ENCODE data around the gene GRPEL1. TPM values are rescaled to one million over a fixed set of nuclear protein-coding genes. Genes with fewer than 3 reads are reported as not detected.
"Not testable (repeated sequence)": the region's sequence is repeated elsewhere in the genome, so short reads cannot be mapped to it uniquely, and the experiment has no call there.

Gene GRPEL1
- total RNA-seq, 1 donor from 2014 or later = 21.0 TPM

DNA sequence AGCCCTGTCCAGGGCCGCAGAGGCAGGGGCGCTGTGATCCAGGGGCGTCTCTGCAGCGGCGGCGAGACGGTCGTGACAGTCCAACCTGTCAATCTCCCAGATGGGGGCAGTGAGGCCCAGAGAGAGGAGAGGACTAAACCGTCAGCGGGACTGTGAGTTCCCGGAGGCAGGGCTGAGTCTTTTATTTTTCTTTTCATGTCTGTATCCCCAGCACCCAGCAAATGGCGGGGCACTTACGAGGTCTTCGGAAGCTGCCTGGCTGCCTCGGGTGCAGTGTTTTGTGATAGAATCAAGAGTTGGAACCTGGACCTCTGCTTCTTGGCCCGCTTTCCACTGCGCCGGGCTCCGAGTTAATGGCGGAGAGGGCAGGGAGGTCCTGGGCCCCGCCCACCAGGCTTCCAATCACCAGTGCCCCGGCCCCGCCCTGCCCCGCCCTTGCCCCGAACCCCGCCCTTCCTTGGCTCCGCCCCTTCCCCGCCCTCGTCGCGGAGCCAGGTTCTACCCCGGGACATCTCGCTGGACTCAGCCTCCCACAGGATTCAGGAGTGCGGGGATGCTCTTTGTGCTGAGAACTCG lies 35.3 kb upstream of the GRPEL1 start:
- H2AFZ ChIP-seq (replicated peaks) = peak overlapping the region; percentile 86
- peaks cover 19% of the 10 kb centered on the region for H3F3A ChIP-seq (ENCODE audit: low read depth)
- no peaks in the 10 kb centered on the region for H3K9me3 Mint-ChIP-seq
- peak overlapping the region; percentile 84 for H3K4me2 ChIP-seq
- no peak overlapping the region for H3K9ac ChIP-seq
- H3K79me2 ChIP-seq (ENCODE audit: low read depth) = no peaks in the 10 kb centered on the region
- H3K9me3 ChIP-seq (ENCODE audit: low read depth) = no peaks in the 10 kb centered on the region
- H3K27ac ChIP-seq = no peak overlapping the region
- H3K27me3 Mint-ChIP-seq (ENCODE audit: insufficient read depth, low read depth) = peaks cover 5% of the 10 kb centered on the region
- DNase-seq (ENCODE audit: low spot score) = peak; percentile 95
- peaks cover 23% of the 10 kb centered on the region for H3K4me1 Mint-ChIP-seq
- TF ChIP-seq EZH2phosphoT487 (IDR thresholded peaks at IDR 0.05) (no peak), EZH2 (IDR thresholded peaks at IDR 0.05) (no peak)
- no peaks in the 10 kb centered on the region for H3K36me3 ChIP-seq
- no peak overlapping the region for H3K27ac Mint-ChIP-seq
- no peaks in the 10 kb centered on the region for H3K36me3 Mint-ChIP-seq
- H3K4me1 ChIP-seq = peaks cover 5% of the 10 kb centered on the region
- peaks cover 5% of the 10 kb centered on the region for H4K20me1 ChIP-seq (ENCODE audit: low read depth)
- peaks cover 11% of the 10 kb centered on the region for H3K27me3 ChIP-seq
- H3K4me3 Mint-ChIP-seq = peak overlapping the region; percentile 89
- peak overlapping the region; percentile 60 for H3K4me3 ChIP-seq

DNA sequence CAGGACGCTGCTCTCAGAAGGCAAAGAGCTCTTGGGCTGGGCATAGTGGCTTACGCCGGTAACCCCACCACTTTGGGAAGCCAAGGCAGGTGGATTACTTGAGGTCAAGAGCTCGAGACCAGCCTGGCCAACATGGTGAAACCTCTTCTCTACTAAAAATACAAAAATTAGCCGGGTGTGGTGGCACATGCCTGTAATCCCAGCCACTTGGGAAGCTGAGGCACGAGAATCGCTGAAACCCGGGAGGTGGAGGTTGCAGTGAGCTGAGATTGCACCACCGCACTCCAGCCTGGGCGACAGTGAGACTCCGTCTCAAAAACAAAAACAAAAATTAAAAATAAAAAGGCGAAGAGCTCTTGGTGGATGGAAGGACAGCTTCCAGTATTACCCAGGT lies 34.6 kb upstream of the GRPEL1 start:
- peak overlapping the region; percentile 60 for H3K4me3 ChIP-seq
- H3F3A ChIP-seq (ENCODE audit: low read depth) = peaks cover 19% of the 10 kb centered on the region
- H3K36me3 ChIP-seq; DNase-seq (ENCODE audit: low spot score); H3K27ac Mint-ChIP-seq; H4K20me1 ChIP-seq (ENCODE audit: low read depth); H2AFZ ChIP-seq (replicated peaks); H3K79me2 ChIP-seq (ENCODE audit: low read depth); H3K27me3 Mint-ChIP-seq (ENCODE audit: insufficient read depth, low read depth); H3K9me3 Mint-ChIP-seq; H3K9me3 ChIP-seq (ENCODE audit: low read depth); H3K27ac ChIP-seq; H3K9ac ChIP-seq; H3K36me3 Mint-ChIP-seq; H3K4me1 ChIP-seq: not testable (repeated sequence)
- Mint-ChIP-seq H3K4me1 (peaks cover 23% of the 10 kb centered on the region), H3K4me3 (peak overlapping the region; percentile 89)
- peaks cover 17% of the 10 kb centered on the region for H3K27me3 ChIP-seq
- peak overlapping the region; percentile 84 for H3K4me2 ChIP-seq

DNA sequence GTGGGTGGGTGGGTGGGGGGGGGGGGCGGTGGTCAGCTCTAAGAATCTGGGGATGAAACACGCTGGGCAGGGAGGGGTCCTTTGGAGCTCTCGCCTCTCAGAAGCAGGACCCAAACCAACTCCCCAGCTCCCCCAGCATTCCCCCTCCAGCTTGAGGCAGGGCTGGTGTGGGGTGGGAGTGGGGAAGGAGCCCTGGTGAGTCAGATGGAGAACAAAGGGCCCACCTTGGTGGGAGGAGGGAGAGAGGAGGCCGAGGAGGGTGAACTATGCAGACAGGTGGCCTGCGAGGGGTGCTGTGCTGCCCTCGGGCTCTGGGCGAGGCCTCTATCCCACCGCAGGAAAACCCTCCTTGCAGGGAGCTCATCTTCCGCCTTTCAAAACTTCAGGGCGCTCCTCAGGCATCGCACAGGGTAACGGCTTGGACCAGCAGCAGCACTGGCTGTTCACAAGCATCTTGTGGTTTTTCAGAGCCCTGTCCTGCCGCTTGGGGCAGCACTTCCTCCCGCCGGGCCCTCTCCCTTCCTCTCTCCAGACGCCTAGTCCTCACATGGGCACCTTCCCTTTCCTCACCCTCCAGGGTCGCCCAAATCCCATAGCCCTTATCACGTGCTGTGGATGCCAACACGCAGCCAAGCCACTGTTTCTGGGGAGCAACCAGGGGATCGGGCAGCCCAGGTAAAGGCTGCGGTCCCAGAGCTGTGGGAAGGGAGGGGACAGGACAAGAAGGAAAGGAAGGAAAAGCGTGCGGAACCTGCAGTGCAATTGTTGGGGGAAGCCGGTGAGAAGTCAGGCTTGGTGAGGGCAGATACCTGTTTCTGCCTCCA lies 34.0 kb upstream of the GRPEL1 start:
- H3K79me2 ChIP-seq (ENCODE audit: low read depth) = no peaks in the 10 kb centered on the region
- H3K27ac ChIP-seq = no peak overlapping the region
- H3K9me3 ChIP-seq (ENCODE audit: low read depth) = no peaks in the 10 kb centered on the region
- no peaks in the 10 kb centered on the region for H3K36me3 Mint-ChIP-seq
- H3K4me2 ChIP-seq = peak overlapping the region; percentile 84
- no peaks in the 10 kb centered on the region for H3K9me3 Mint-ChIP-seq
- H3K27me3 ChIP-seq = peaks cover 22% of the 10 kb centered on the region
- H3K4me3 ChIP-seq = peak overlapping the region; percentile 60
- H3K4me1 ChIP-seq = peaks cover 5% of the 10 kb centered on the region
- H4K20me1 ChIP-seq (ENCODE audit: low read depth) = peaks cover 5% of the 10 kb centered on the region
- peaks cover 19% of the 10 kb centered on the region for H3F3A ChIP-seq (ENCODE audit: low read depth)
- TF ChIP-seq, protein P1, sequence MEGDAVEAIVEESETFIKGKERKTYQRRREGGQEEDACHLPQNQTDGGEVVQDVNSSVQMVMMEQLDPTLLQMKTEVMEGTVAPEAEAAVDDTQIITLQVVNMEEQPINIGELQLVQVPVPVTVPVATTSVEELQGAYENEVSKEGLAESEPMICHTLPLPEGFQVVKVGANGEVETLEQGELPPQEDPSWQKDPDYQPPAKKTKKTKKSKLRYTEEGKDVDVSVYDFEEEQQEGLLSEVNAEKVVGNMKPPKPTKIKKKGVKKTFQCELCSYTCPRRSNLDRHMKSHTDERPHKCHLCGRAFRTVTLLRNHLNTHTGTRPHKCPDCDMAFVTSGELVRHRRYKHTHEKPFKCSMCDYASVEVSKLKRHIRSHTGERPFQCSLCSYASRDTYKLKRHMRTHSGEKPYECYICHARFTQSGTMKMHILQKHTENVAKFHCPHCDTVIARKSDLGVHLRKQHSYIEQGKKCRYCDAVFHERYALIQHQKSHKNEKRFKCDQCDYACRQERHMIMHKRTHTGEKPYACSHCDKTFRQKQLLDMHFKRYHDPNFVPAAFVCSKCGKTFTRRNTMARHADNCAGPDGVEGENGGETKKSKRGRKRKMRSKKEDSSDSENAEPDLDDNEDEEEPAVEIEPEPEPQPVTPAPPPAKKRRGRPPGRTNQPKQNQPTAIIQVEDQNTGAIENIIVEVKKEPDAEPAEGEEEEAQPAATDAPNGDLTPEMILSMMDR (IDR thresholded peaks at IDR 0.05) = peak; percentile 76
- no peak for TF ChIP-seq EZH2phosphoT487 (IDR thresholded peaks at IDR 0.05)
- TF ChIP-seq EZH2 (IDR thresholded peaks at IDR 0.05) = no peak
- peak; percentile 87 for DNase-seq (ENCODE audit: low spot score)
- H3K36me3 ChIP-seq = no peaks in the 10 kb centered on the region
- H3K9ac ChIP-seq = no peak overlapping the region
- peaks cover 23% of the 10 kb centered on the region for H3K4me1 Mint-ChIP-seq
- H3K27me3 Mint-ChIP-seq (ENCODE audit: insufficient read depth, low read depth) = peaks cover 2% of the 10 kb centered on the region
- peak overlapping the region; percentile 88 for H2AFZ ChIP-seq (replicated peaks)
- peak overlapping the region; percentile 89 for H3K4me3 Mint-ChIP-seq
- H3K27ac Mint-ChIP-seq = no peak overlapping the region

DNA sequence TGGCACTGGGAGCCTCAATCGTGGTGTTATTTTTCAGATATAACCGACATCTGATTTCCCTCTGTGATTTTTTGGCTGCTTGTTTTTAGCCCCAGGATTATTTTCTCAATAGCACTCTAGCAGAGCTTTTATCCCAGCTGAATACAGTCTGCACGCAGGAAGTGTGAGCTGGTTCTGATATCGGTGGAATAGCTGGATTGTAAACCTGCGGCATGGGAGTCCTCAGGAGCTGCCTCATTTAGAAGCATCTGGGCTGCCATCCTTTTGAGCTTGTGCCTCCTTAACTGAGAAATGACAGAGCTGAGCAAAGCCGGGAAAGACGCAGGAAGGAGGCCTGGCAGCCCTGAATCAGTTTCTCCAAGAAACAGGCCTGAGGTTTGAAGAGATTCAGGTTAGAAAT lies 28.4 kb upstream of the GRPEL1 start:
- Mint-ChIP-seq H3K9me3 (no peaks in the 10 kb centered on the region), H3K27me3 (ENCODE audit: insufficient read depth, low read depth) (peaks cover 10% of the 10 kb centered on the region), H3K27ac (no peak overlapping the region), H3K4me1 (peaks cover 3% of the 10 kb centered on the region), H3K36me3 (no peaks in the 10 kb centered on the region), H3K4me3 (no peak overlapping the region)
- Histone ChIP-seq H3F3A (ENCODE audit: low read depth) (no peaks in the 10 kb centered on the region), H3K4me1 (no peaks in the 10 kb centered on the region), H3K36me3 (no peaks in the 10 kb centered on the region), H3K9ac (no peak overlapping the region), H3K79me2 (ENCODE audit: low read depth) (no peaks in the 10 kb centered on the region), H3K4me2 (no peak overlapping the region), H3K4me3 (no peak overlapping the region), H3K27ac (no peak overlapping the region), H2AFZ (replicated peaks) (no peak overlapping the region), H3K27me3 (peaks cover 77% of the 10 kb centered on the region), H3K9me3 (ENCODE audit: low read depth) (no peaks in the 10 kb centered on the region), H4K20me1 (ENCODE audit: low read depth) (no peaks in the 10 kb centered on the region)
- TF ChIP-seq, protein P1 (IDR thresholded peaks at IDR 0.05) = no peak
- TF ChIP-seq EZH2 (IDR thresholded peaks at IDR 0.05) = no peak
- no peak for TF ChIP-seq EZH2phosphoT487 (IDR thresholded peaks at IDR 0.05)
- DNase-seq (ENCODE audit: low spot score) = no peak
